ENCODE measurements around the gene NMRK1.

GRCh38 chr9:75013735-75014134, 74.2 kb downstream of the NMRK1 start:
- TF ChIP-seq CTCF (IDR thresholded peaks at IDR 0.05) (no peak), POLR2A (IDR thresholded peaks at IDR 0.05) (no peak), EP300 (IDR thresholded peaks at IDR 0.05) (no peak), POLR2AphosphoS5 (IDR thresholded peaks at IDR 0.05) (no peak)

Data from upper lobe of left lung (tissue), 4 donors.